Lower lobe of right lung (tissue), 2 donors: ENCODE results near the gene PRICKLE4. TPM values are rescaled to one million over a fixed set of nuclear protein-coding genes. Genes with fewer than 3 reads are reported as not detected.

Source experiments
- ATAC-seq, 2 donors: fragments of 200-7000 bp; cut with Tn5 transposase; one replicate each; pipeline ENCODE4 v1.9.1; 2020 to 2022; ENCODE audit warnings: mild to moderate bottlenecking in 2 of 2, moderate library complexity in 2 of 2
- DNase-seq: peaks from one replicate; pipeline ENCODE4 v3.0.0-alpha.2; 2020
- H3K27ac ChIP-seq: fragments of 200-600 bp; one replicate; pipeline ENCODE4 v1.8.0; 2022
- H3K27me3 ChIP-seq: fragments of 200-600 bp; one replicate; pipeline ENCODE4 v1.8.0; 2022; ENCODE audit warnings: low read depth
- H3K36me3 ChIP-seq: fragments of 200-600 bp; one replicate; pipeline ENCODE4 v1.8.0; 2022; ENCODE audit warnings: mild to moderate bottlenecking
- H3K4me1 ChIP-seq: fragments of 200-600 bp; one replicate; pipeline ENCODE4 v1.8.0; 2022
- H3K4me3 ChIP-seq: fragments of 200-600 bp; one replicate; pipeline ENCODE4 v1.8.0; 2022; ENCODE audit warnings: mild to moderate bottlenecking
- H3K9me3 ChIP-seq: fragments of 200-600 bp; one replicate; pipeline ENCODE4 v1.8.0; 2022
- intact Hi-C: fragments of 100-400 bp; cut with DNase I; formaldehyde crosslinking; loops from one replicate; pipeline ENCODE4 v1.11.0; 2022
- total RNA-seq: library from RNA; stranded (reverse); fragmentation: NEBNext Ultra II Directional; extraction: Animal tissue kit (Norgen Biotek cat#: 25700); gene quantifications from one replicate; pipeline ENCODE4 v1.2.1, GENCODE V29; 2021
- TF ChIP-seq, protein P1 (sequence below): fragments of 200-600 bp; IDR thresholded peaks from one replicate; pipeline ENCODE4 v1.8.0; 2022; ENCODE audit warnings: antibody characterized with exemption, mild to moderate bottlenecking
- donor health status: DM: no; HTN: yes; CAD: no; lungs with severe emphysema.

The PRICKLE4 gene
- total RNA-seq, 1 donor from 2014 or later: 12.1 TPM

- H3K27me3 ChIP-seq: no peaks in the 10 kb centered on the region
- intact Hi-C loops: no loop called here
- H3K36me3 ChIP-seq: no peaks in the 10 kb centered on the region
- ATAC-seq (no peak), DNase-seq (no peak)
- H3K4me3 ChIP-seq: no peak overlapping the region
- TF ChIP-seq, protein P1, sequence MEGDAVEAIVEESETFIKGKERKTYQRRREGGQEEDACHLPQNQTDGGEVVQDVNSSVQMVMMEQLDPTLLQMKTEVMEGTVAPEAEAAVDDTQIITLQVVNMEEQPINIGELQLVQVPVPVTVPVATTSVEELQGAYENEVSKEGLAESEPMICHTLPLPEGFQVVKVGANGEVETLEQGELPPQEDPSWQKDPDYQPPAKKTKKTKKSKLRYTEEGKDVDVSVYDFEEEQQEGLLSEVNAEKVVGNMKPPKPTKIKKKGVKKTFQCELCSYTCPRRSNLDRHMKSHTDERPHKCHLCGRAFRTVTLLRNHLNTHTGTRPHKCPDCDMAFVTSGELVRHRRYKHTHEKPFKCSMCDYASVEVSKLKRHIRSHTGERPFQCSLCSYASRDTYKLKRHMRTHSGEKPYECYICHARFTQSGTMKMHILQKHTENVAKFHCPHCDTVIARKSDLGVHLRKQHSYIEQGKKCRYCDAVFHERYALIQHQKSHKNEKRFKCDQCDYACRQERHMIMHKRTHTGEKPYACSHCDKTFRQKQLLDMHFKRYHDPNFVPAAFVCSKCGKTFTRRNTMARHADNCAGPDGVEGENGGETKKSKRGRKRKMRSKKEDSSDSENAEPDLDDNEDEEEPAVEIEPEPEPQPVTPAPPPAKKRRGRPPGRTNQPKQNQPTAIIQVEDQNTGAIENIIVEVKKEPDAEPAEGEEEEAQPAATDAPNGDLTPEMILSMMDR: no peak
- H3K4me1 ChIP-seq: no peaks in the 10 kb centered on the region
- H3K27ac ChIP-seq: no peak overlapping the region
- no peaks in the 10 kb centered on the region for H3K9me3 ChIP-seq
Measured at GRCh38 chr6:41815587-41815986, 35.0 kb downstream of the PRICKLE4 start.

DNA sequence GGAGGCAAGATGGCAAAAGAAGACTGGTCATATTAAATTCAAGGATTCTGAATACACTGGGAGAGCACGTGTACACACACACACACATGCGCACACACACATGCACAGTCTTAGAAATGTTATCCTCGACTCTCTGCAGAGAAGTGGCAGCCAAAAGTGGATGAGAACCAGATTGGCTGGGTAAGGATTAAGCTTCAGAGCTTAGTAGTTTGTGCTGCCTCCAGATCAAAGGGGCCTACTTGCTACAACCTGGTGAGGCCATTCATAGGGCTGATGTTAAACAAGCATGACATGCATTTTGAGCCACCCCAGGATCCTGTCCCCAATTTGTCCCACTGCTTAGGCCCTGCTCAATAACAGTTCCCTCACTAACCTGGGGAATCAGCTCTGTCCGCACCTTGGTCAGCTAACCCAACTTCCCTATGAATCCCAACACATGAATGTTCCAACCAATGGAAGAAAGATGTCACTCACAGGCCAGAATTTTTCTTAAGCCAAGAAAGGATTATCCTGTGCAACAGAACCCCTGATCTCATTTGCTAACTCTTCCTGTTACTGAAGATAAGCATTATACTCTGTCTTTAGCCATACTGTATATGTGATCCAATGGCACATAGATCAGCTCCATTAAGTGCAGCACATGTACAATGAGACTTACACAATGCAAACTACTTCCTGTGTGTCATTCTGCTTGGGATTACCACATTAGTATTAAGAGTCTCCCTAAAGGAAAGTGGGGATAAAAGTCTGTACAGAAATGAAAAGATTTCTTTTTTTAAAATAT, 37.9 kb downstream of the PRICKLE4 start:
- Histone ChIP-seq H3K36me3 (no peaks in the 10 kb centered on the region), H3K4me3 (no peak overlapping the region), H3K4me1 (no peaks in the 10 kb centered on the region), H3K27ac (no peak overlapping the region), H3K27me3 (no peaks in the 10 kb centered on the region), H3K9me3 (no peaks in the 10 kb centered on the region)
- DNase-seq: no peak
- TF ChIP-seq, protein P1: no peak
- intact Hi-C loops: no loop called here
- ATAC-seq: no peak

DNA sequence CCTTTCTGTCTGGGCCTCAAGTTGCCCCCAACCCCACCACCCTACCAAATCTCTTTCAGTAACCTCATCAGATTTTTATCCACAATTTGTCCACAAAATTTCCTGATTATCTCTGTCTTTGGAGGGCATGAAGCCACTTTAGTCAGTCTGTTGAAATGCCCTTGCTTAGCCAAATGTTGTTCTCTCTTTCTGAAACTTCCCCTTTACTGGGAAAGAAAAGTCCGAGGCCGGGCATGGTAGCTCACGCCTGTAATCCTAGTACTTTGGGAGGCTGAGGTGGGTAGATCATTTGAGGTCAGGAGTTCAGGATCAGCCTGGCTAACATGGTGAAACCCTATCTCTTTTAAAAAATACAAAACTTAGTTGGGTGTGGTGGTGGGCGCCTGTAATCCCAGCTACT, 40.7 kb downstream of the PRICKLE4 start:
- no peaks in the 10 kb centered on the region for H3K27me3 ChIP-seq
- H3K4me3 ChIP-seq: no peak overlapping the region
- TF ChIP-seq, protein P1: no peak
- intact Hi-C loops: no loop called here
- peaks cover 8% of the 10 kb centered on the region for H3K4me1 ChIP-seq
- H3K36me3 ChIP-seq: no peaks in the 10 kb centered on the region
- no peaks in the 10 kb centered on the region for H3K9me3 ChIP-seq
- DNase-seq (no peak), ATAC-seq (no peak)
- H3K27ac ChIP-seq: no peak overlapping the region

DNA sequence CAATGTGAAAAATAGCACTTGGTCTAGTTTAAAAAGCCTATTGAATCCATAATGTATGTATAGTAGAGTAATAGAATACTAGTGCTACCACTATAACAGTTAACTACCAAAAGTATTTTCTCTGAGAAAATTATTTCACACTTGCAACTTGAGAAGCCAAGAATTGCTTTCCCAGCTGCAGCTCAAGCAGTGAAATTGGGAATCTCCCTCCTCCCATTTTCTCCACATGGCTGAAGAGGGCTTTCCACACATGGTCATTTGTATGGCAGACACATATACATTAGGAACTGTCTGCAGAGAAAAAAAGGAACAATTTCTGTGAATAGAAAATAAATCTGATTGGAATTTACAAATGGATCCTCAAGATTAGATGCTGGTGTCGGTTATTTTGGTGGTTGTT, 41.4 kb downstream of the PRICKLE4 start:
- Histone ChIP-seq H3K4me3 (no peak overlapping the region), H3K9me3 (no peaks in the 10 kb centered on the region), H3K27me3 (no peaks in the 10 kb centered on the region), H3K36me3 (no peaks in the 10 kb centered on the region), H3K4me1 (peaks cover 8% of the 10 kb centered on the region), H3K27ac (no peak overlapping the region)
- DNase-seq (no peak), ATAC-seq (no peak)
- TF ChIP-seq, protein P1: no peak
- intact Hi-C loops: no loop called here

DNA sequence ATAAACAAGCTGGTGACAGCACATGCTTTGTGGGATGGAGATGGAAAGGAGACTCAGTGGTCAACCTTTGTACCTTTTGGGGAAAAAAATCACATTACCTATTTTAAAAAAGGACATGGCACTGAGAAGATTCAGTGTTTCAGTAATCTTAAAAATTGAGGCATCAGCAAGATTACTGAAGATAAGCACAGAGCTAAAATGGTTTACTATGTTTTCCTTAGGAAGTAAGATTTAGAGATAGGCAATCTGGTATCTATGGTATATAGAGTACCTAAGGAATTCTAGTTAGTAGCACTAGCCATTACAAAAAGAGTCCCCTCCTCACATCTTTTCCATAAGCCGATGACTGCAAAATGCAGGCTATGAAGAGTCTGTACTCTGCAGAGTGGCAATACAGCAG, 42.6 kb downstream of the PRICKLE4 start:
- H3K4me3 ChIP-seq: no peak overlapping the region
- DNase-seq (no peak), ATAC-seq (no peak)
- no peaks in the 10 kb centered on the region for H3K27me3 ChIP-seq
- H3K36me3 ChIP-seq: no peaks in the 10 kb centered on the region
- intact Hi-C loops: no loop called here
- peaks cover 8% of the 10 kb centered on the region for H3K4me1 ChIP-seq
- no peak overlapping the region for H3K27ac ChIP-seq
- TF ChIP-seq, protein P1: no peak
- no peaks in the 10 kb centered on the region for H3K9me3 ChIP-seq
